Activated CD4-positive, alpha-beta T cell treated with anti-CD3 and anti-CD28 coated beads, Interleukin-2, amount 10 ng/mL, durations not matched to agents 7 days and 5 days (primary cell): Measurements from ENCODE around the gene CD82. TPM values are rescaled to one million over a fixed set of nuclear protein-coding genes. Genes with fewer than 3 reads are reported as not detected.

Experiments
- CTCF ChIA-PET: fragments of 350-600 bp; sonication (Branson Sonifier 250); formaldehyde crosslinking; loops from one replicate; lab custom pipeline; 2021; ENCODE audit warnings: antibody characterized with exemption; lab: Charles Lee
- POLR2A ChIA-PET: fragments of 350-600 bp; sonication (Branson Sonifier 250); formaldehyde crosslinking; loops from one replicate; lab custom pipeline; 2021; ENCODE audit warnings: antibody characterized with exemption; lab: Charles Lee
- DNase-seq: peaks from one replicate; pipeline ENCODE4 v3.0.0-alpha.2; 2020
- H3K27ac Mint-ChIP-seq: one replicate; pipeline ENCODE4 v1.8.0; 2021; ENCODE audit warnings: mild to moderate bottlenecking, moderate library complexity, mixed read lengths
- H3K27me3 Mint-ChIP-seq: one replicate; pipeline ENCODE4 v1.8.0; 2021; ENCODE audit warnings: mixed read lengths
- H3K36me3 Mint-ChIP-seq: one replicate; pipeline ENCODE4 v1.8.0; 2021; ENCODE audit warnings: low read depth, mixed read lengths
- H3K4me1 Mint-ChIP-seq: one replicate; pipeline ENCODE4 v1.8.0; 2021; ENCODE audit warnings: mixed read lengths
- H3K4me3 Mint-ChIP-seq: one replicate; pipeline ENCODE4 v1.8.0; 2021; ENCODE audit warnings: mild to moderate bottlenecking, moderate library complexity, mixed read lengths
- H3K9me3 Mint-ChIP-seq: one replicate; pipeline ENCODE4 v1.8.0; 2021; ENCODE audit warnings: mixed read lengths
- total RNA-seq, 2 experiments: library from RNA; stranded (reverse); gene quantifications; one replicate each; pipeline ENCODE4 v1.2.3, GENCODE V29; 2021

CD82 gene
- total RNA-seq, 2 experiments from 2014 or later = 126 to 128 TPM

DNA sequence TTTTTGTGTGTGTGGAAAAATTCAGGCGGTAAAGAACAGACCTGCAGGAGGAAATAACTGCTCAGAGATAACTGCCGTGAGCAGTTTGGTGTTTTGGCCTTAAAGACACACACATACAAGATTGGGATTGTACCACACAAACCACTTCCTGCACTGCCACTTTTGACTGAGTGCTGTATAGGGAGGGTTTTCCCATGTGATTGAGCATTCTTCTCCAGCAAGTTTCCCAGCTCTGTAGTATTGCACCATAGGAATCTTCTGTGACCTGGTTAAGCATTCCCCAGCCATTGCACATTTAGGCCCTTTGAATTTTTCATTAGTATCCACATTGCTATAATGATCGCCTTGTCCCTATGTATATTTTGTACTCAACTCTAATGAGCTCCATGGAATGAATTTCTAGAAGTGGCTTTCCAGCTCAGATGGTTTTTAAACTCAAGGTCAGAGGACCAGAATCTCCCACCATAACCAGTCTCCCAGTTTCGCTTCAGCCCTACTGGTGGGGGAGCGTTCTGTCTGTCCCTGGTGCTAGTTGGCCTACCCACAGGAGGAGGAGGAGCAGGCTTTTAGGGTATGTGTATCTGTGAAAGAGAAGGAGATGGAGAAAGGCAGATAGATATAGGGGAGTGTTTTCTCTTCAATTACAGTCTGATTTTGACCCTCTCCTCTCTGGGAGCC is 9.3 kb downstream of the CD82 start:
- Mint-ChIP-seq H3K27ac (peak overlapping the region; percentile 94), H3K36me3 (peaks cover 26% of the 10 kb centered on the region), H3K4me3 (peak overlapping the region; percentile 46), H3K27me3 (no peaks in the 10 kb centered on the region), H3K9me3 (no peaks in the 10 kb centered on the region), H3K4me1 (peaks cover 89% of the 10 kb centered on the region)
- peak; percentile 75 for DNase-seq
- CTCF ChIA-PET = interaction anchor here (0.6 to 2.5 kb wide), 6 partner anchors 9 to 42 kb away, joined by 3 to 6 read pairs (median 4); partner anchors contain the start of gene CD82
- POLR2A ChIA-PET = no interaction called here

DNA sequence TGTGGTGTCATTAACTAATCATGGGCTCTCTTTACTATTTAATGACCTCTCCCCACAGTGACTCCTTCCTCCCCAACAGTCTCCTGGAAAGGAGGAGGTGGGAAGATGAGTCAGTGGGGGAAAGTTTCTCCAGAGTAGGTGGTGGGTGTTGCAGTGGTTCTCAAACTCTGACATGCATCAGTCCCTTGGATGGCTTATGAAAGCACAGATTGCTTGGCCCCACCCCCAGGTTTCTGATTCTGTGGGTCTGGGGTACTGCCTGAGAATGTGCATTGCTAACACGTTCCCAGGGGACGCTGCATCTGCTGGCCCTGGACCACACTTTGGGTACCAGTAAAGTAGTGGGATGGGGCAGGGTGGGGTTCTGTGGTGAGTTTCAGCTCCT is 9.8 kb downstream of the CD82 start:
- Mint-ChIP-seq H3K9me3 (no peaks in the 10 kb centered on the region), H3K36me3 (peaks cover 29% of the 10 kb centered on the region), H3K27ac (peak overlapping the region; percentile 94), H3K4me3 (peak overlapping the region; percentile 46), H3K27me3 (no peaks in the 10 kb centered on the region), H3K4me1 (peaks cover 89% of the 10 kb centered on the region)
- POLR2A ChIA-PET = no interaction called here
- CTCF ChIA-PET = interaction anchor here (0.6 to 1.6 kb wide), 2 partner anchors 21 to 42 kb away, joined by 3 to 4 read pairs; no protein-coding TSS in a partner anchor
- DNase-seq = no peak

DNA sequence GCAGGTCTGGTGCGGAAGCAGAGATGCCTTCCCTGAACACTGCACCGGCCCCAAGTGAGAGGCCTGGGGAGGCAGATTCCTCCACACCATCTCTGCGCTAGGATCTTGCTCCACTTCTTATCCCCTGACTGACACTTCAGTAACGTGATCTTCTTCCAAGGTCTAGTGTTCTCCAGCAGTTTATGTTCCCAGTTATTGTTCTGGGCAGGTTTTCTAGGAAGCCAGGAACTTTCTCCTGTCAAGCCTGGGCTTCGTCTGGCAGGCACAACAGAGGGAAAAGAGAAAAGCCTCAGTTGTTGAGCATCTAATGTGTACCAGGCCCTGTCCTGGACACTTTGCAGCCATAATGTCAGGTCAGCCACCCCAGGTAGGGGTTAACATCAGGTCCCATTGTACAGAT is 10.5 kb downstream of the CD82 start:
- Mint-ChIP-seq H3K4me1 (peaks cover 84% of the 10 kb centered on the region), H3K4me3 (no peak overlapping the region), H3K27ac (peak overlapping the region; percentile 94), H3K36me3 (peaks cover 29% of the 10 kb centered on the region), H3K27me3 (no peaks in the 10 kb centered on the region), H3K9me3 (no peaks in the 10 kb centered on the region)
- CTCF ChIA-PET = interaction anchor here (1.6 kb wide), 1 partner anchor 41 kb away, joined by 4 read pairs; no protein-coding TSS in a partner anchor
- POLR2A ChIA-PET = no interaction called here
- no peak for DNase-seq

DNA sequence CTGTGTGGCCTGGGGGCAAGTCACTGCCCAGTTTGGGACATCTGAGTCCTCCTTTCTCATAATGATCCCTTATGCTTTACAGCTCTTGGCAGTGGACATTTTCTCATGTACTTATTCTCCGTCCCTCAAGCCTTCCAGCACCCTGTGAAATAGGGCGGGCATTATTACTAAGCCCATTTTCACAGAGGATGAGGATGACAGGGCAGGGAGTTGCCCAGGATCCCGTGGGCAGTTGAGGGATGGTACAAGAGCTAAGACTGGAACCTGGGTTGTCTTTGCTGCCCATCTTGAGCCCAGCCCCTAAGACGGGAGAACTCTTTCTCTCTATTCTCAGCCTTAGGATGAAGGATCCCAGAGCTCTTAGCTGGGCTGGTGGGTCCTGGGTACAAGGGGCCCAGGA is 11.2 kb downstream of the CD82 start:
- no peak for DNase-seq
- H3K9me3 Mint-ChIP-seq = no peaks in the 10 kb centered on the region
- POLR2A ChIA-PET = no interaction called here
- no peaks in the 10 kb centered on the region for H3K27me3 Mint-ChIP-seq
- H3K4me3 Mint-ChIP-seq = no peak overlapping the region
- peaks cover 34% of the 10 kb centered on the region for H3K36me3 Mint-ChIP-seq
- peak overlapping the region; percentile 94 for H3K27ac Mint-ChIP-seq
- CTCF ChIA-PET = no interaction called here
- H3K4me1 Mint-ChIP-seq = peaks cover 78% of the 10 kb centered on the region

- DNase-seq = no peak
- no peaks in the 10 kb centered on the region for H3K27me3 Mint-ChIP-seq
- H3K4me3 Mint-ChIP-seq = no peak overlapping the region
- H3K4me1 Mint-ChIP-seq = peaks cover 75% of the 10 kb centered on the region
- H3K9me3 Mint-ChIP-seq = peaks cover 7% of the 10 kb centered on the region
- ChIA-PET POLR2A (no interaction called here), CTCF (interaction anchor here (0.9 to 1.6 kb wide), 6 partner anchors 8 to 32 kb away, joined by 3 to 5 read pairs (median 4); no protein-coding TSS in a partner anchor)
- peaks cover 35% of the 10 kb centered on the region for H3K36me3 Mint-ChIP-seq
- H3K27ac Mint-ChIP-seq = peak overlapping the region; percentile 57
Observed at GRCh38 chr11:44577231-44577830, 11.9 kb downstream of the CD82 start.

DNA sequence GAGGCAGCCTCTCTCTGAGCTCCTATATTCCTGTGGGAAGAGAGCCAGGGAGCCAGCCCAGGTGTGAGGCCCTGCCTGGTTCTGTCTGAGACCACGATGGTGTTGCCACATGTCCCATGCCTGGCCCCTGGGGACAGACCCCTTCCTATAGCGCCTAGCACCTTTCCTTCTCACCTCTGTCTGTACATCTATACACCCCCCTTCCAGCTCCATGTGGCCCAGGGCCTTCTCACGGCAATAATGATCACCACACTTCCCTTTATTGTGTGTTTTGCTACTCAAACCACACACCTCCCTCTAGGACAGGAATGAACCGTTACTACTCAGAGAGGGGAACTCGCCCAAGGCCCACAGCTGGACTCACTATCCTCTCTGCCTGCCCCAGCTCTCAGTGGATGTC is 12.8 kb downstream of the CD82 start:
- no peaks in the 10 kb centered on the region for H3K27me3 Mint-ChIP-seq
- H3K36me3 Mint-ChIP-seq = peaks cover 38% of the 10 kb centered on the region
- peaks cover 65% of the 10 kb centered on the region for H3K4me1 Mint-ChIP-seq
- ChIA-PET POLR2A (no interaction called here), CTCF (interaction anchor here (0.9 to 1.6 kb wide), 6 partner anchors 9 to 31 kb away, joined by 3 to 5 read pairs (median 4); no protein-coding TSS in a partner anchor)
- H3K4me3 Mint-ChIP-seq = no peak overlapping the region
- no peak overlapping the region for H3K27ac Mint-ChIP-seq
- H3K9me3 Mint-ChIP-seq = peaks cover 8% of the 10 kb centered on the region
- no peak for DNase-seq

GRCh38 chr11:44579302-44579761 is 13.9 kb downstream of the CD82 start:
- H3K27me3 Mint-ChIP-seq = no peaks in the 10 kb centered on the region
- peaks cover 8% of the 10 kb centered on the region for H3K9me3 Mint-ChIP-seq
- H3K36me3 Mint-ChIP-seq = peaks cover 42% of the 10 kb centered on the region

DNA sequence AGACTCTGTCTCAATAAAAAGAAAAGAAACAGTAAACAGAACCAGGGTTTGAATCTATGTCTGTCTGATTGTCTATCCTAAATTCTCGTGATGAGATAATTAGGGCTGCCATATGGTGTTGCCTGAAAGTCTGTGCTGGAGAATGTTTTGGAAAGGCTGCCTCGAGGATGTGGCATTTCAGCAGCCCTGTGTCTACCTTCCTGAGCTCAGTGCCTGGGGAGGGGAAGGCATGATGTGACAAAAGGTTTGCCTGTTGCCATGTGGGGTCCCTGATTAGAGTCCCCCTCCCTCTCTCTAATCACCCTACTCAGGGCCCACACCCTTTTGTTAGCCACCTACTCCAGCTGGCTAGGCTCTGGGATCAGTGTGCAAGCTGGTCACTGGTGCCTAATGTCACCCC is 15.2 kb downstream of the CD82 start:
- CTCF ChIA-PET = interaction anchor here (1.0 kb wide), 1 partner anchor 22 kb away, joined by 3 read pairs; no protein-coding TSS in a partner anchor
- POLR2A ChIA-PET = no interaction called here
- no peak overlapping the region for H3K27ac Mint-ChIP-seq

More at GRCh38 chr11:44579302-44579761, 13.9 kb downstream of the CD82 start:
- CTCF ChIA-PET = interaction anchor here (1.6 kb wide), 1 partner anchor 10 kb away, joined by 5 read pairs; no protein-coding TSS in a partner anchor
- peaks cover 55% of the 10 kb centered on the region for H3K4me1 Mint-ChIP-seq
- POLR2A ChIA-PET = no interaction called here
- H3K27ac Mint-ChIP-seq = no peak overlapping the region
- H3K4me3 Mint-ChIP-seq = no peak overlapping the region
- DNase-seq = no peak

GRCh38 chr11:44581246-44581645 is 15.8 kb downstream of the CD82 start:
- no peaks in the 10 kb centered on the region for H3K27me3 Mint-ChIP-seq
- CTCF ChIA-PET = interaction anchor here (0.7 to 2.1 kb wide), 3 partner anchors 10 to 22 kb away, joined by 3 to 6 read pairs (median 3); no protein-coding TSS in a partner anchor

More for the DNA sequence above, 15.2 kb downstream of the CD82 start:
- Mint-ChIP-seq H3K27me3 (no peaks in the 10 kb centered on the region), H3K9me3 (peaks cover 8% of the 10 kb centered on the region), H3K36me3 (peaks cover 45% of the 10 kb centered on the region), H3K4me3 (no peak overlapping the region), H3K4me1 (peaks cover 45% of the 10 kb centered on the region)
- DNase-seq = no peak

GRCh38 chr11:44582641-44583352 is 17.3 kb downstream of the CD82 start:
- no peaks in the 10 kb centered on the region for H3K27me3 Mint-ChIP-seq
- H3K27ac Mint-ChIP-seq = no peak overlapping the region
- peaks cover 8% of the 10 kb centered on the region for H3K9me3 Mint-ChIP-seq
- ChIA-PET CTCF (interaction anchor here (0.6 to 2.3 kb wide), 11 partner anchors 9 to 328 kb away, joined by 3 to 7 read pairs (median 4); no protein-coding TSS in a partner anchor), POLR2A (no interaction called here)
- H3K4me1 Mint-ChIP-seq = peaks cover 27% of the 10 kb centered on the region
- no peak overlapping the region for H3K4me3 Mint-ChIP-seq
- H3K36me3 Mint-ChIP-seq = peaks cover 51% of the 10 kb centered on the region
- DNase-seq = no peak

More at GRCh38 chr11:44581246-44581645, 15.8 kb downstream of the CD82 start:
- peaks cover 45% of the 10 kb centered on the region for H3K36me3 Mint-ChIP-seq
- H3K9me3 Mint-ChIP-seq = peaks cover 8% of the 10 kb centered on the region
- H3K4me1 Mint-ChIP-seq = peaks cover 40% of the 10 kb centered on the region
- H3K27ac Mint-ChIP-seq = no peak overlapping the region
- no peak overlapping the region for H3K4me3 Mint-ChIP-seq
- POLR2A ChIA-PET = no interaction called here
- no peak for DNase-seq

- DNase-seq = no peak
- H3K4me3 Mint-ChIP-seq = no peak overlapping the region
- CTCF ChIA-PET = interaction anchor here (0.7 to 2.3 kb wide), 10 partner anchors 11 to 328 kb away, joined by 3 to 7 read pairs (median 4); no protein-coding TSS in a partner anchor
- H3K36me3 Mint-ChIP-seq = peaks cover 54% of the 10 kb centered on the region
- H3K27ac Mint-ChIP-seq = no peak overlapping the region
- H3K27me3 Mint-ChIP-seq = no peaks in the 10 kb centered on the region
- POLR2A ChIA-PET = no interaction called here
- peaks cover 24% of the 10 kb centered on the region for H3K4me1 Mint-ChIP-seq
- peaks cover 8% of the 10 kb centered on the region for H3K9me3 Mint-ChIP-seq
Observed at GRCh38 chr11:44583353-44583669, 17.8 kb downstream of the CD82 start.

- DNase-seq = no peak
- Mint-ChIP-seq H3K27ac (no peak overlapping the region), H3K4me3 (no peak overlapping the region), H3K4me1 (peaks cover 16% of the 10 kb centered on the region), H3K36me3 (peaks cover 54% of the 10 kb centered on the region), H3K27me3 (no peaks in the 10 kb centered on the region), H3K9me3 (peaks cover 8% of the 10 kb centered on the region)
- POLR2A ChIA-PET = no interaction called here
- CTCF ChIA-PET = interaction anchor here (1.0 to 1.3 kb wide), 2 partner anchors 16 to 28 kb away, joined by 3 read pairs; no protein-coding TSS in a partner anchor
Observed at GRCh38 chr11:44585421-44585820, 20.0 kb downstream of the CD82 start.
